ENCODE data around the gene EPRS1.
"Not testable (repeated sequence)": the region's sequence is repeated elsewhere in the genome, so short reads cannot be mapped to it uniquely, and the experiment has no call there.

EPRS1 gene

DNA sequence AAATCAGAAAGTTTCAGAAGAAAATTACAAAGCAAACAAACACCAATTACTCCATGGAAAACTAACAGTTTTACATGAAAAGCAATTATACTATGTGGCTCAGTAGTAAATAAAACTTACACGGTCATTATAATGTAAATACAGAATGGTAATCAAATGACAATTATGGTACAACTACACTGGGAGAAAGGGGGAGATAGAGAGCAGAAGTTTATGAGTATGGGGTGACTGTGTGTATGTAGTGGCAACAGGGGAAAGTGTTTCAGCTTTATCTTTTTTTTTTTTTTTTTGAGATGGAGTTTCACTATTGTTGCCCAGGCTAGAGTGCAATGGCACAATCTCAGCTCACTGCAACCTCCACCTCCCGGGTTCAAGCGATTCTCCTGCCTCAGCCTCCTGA is 8.5 kb downstream of the EPRS1 start:
- not testable (repeated sequence) for DNase-seq

DNA sequence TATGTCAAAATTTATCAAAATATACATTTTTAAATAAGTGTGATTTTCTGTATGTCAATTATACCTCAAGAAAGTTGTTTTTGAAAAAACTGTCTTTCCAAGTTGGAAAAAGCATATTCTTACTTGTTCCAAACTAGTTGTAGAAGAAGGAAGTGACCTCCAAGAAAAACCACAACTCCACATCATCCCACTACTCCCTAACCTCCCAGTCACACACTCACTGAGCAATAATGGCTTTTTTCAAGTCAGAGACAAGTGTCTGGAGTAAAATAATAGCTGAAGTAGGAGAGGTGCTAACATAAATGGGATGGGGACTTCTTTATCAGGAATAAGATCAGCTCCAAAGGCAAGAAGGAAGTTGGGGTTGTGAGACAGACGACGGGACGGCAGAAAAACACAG is 13.4 kb downstream of the EPRS1 start:
- DNase-seq = no peak

DNA sequence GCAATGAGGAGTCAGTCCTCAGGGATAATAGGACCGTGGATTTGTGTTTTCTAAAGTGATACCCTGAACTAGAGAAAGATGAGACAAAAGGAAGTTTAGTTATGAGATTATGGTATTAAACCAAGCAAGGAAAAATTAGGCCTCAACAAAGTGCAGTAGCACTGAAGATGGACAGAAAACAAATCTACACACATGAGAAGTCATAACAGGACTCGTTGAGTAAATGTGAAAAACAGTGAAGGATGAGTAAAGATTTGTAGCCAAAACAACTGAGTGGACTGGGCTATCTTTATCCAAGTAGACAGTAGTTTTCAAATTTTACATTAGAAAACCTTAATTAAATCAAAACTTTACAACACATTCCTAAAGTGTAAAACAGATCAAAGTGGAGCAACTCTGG is 15.0 kb downstream of the EPRS1 start:
- no peak for DNase-seq

DNA sequence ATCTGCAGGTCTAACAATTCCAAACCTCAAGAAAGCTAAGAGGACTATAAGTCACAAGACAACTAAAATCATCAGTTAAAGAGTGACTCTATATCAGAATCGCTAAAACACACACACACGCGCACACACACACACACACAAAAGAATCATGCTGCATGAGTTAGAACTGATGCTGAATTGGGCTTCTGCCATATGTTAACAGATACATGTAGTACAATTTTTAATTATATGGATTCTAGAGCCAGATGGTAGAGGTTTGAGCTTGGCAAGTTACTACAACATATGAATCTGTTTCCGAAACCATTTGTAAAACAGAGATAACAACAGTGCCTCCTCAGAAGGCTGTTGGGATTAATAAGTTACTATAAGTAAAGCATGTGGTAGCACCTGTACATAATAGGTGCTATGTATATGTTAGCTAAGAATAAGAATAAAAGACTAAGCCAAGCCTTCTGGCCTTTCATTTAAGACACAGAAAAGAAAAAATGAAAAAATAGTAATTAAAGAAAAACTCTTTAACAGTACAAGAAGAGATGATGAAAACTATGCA is 17.9 kb downstream of the EPRS1 start:
- DNase-seq = no peak

DNA sequence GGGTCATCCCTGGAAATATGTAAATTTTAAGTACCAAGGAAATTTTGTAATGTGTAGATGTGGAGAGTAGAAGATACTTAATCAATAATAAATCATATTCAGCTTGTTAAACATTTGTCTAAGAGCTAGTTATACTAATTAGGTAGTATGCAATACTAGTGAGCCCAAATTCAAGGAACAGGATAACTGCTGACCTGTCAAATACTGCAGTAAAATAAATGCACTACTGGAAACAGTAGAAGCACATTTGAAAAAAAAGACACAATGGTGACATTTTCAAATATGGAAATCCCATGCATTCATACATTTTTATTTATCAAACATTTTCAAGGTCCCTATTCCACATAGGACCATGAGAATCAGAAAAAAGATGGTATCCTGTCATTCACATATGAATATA is 27.2 kb downstream of the EPRS1 start:
- no peak for DNase-seq

DNA sequence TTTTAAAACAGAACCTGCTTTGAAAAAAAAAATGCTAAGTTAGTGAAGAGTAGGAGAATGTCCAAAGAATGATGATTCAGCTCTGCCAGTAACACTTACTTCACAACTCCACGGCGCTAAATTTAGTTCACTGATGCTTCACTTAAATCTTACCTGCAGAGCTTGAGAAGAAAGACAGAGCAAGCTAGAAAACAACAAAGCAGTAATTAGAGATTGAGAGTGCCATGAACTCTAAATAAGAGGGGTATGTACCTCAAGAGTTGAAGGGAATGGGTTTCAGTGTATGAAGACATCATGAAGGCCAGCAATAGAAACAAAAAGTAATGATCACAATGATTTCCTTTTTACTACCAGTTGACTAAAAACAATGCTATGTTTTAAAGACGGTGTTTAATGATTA is 32.8 kb downstream of the EPRS1 start:
- DNase-seq = no peak

DNA sequence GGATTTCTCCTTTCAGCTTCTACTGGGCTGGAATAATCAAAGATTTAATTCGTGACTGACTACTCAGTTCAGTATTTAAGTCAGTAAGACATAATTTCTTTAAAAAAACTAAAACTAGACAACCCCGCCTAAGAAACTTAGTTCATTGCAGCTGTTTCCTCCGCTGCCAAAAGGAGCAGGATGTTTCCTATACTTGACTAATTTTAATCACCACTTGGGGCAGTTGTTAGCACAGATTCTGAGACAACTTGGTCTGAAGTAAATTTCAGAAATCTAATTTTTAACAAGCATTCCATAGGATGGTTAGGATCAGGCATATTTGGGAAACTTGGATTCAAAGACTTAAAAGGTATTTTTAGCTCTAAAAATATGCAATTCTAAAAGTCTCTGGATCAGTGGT is 34.0 kb downstream of the EPRS1 start:
- DNase-seq = no peak

DNA sequence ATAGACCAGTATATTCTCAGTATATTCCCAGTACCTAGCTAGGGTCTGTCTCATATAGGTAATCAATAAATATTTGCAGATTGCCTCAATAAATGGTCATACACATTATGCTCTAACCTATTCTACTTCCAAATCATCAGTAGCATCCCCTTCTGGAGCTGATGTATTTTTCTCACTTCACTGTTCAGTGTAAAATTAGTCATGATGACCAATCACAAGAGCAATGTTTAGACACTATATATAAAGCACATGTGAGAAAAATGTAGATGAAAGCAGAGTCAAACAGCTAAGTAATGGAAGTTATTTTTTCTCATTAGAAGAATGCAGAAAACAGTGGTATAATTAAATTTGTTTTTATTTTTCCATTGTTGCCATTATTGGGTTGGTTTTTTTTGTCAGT is 34.7 kb downstream of the EPRS1 start:
- no peak for DNase-seq

DNA sequence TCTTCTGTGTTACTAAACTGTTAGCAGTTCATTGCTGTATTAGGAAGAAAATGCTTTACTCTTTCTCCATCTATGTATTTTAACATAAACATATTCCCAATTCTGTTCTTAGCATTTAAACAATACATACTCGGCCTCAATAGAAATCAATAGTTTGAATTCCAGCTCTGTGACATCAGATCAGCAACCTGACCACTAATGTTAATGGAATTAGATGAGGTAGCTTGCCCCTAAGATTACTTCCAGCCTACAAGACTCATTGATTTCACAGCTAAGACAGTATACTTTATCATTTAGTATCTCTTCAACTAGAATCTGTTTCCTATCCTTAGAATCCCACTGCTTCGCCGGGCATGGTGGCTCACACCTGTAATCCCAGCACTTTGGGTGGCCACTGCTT is 38.9 kb downstream of the EPRS1 start:
- DNase-seq = no peak

DNA sequence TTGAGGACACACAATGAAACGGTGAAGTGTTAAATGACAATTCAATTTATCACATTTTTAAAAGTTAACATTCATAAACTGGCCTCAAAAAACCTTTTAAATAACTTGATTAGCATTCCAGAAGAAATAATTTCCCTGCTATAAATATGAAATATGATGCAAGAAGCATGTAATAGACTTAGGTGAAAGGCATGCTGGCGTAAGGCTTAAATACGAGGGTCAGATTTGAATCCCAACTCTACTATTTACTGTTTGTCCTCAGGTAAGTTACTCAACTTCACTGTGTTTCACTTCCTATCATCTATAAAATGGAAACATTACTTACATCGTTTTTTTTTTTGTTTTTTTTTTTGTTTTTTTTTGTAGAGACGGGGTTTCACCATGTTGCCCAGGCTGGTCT is 40.8 kb downstream of the EPRS1 start:
- DNase-seq = no peak

DNA sequence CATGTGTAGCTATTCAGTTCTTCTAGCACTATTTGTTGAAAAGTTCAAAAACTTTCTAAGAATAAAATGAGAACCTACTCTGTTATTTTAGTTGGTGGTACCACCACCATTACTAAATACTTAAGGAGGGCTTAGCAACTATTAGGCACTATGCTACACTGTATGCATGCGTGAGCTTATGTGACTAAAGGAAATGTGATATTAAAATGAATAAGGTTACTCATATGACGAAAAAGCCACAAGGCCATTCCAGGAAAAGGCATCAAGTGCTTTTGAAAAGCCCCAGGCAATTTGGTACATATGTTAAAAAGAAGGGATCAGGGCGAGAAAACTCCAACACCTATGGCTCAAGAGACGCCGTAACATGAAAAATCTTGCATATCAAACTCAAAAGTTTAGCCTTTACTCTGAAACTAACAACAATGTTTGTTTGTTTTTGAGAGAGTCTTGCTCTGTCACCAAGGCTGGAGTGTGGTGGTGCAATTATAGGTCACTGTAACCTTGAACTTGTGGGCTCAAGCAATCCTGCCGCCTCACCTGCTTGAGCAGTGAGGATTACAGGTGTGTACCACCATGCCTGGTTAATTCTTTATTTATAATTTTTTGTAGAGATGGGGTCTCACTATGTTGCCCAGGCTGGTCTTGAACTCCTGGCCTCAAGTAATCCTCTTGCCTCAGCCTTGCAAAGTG is 42.5 kb downstream of the EPRS1 start:
- DNase-seq = no peak

DNA sequence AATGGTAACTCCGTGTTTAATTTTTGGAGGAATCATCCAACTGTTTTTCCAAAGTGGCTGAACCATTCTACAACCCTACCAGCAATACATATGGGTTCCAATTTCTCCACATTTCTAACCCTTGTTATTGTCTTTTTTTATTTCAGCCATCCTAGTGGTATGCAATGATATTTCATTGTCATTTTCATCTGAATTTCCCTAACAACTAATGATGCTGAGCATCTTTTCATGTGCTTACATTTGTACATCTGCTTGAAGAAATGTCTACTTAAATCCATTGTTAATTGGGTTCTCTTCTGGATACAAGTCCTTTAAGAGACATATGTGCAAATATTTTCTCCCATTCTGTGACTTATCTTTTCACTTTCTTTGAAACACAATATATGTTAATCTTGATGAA is 43.3 kb downstream of the EPRS1 start:
- DNase-seq = no peak

DNA sequence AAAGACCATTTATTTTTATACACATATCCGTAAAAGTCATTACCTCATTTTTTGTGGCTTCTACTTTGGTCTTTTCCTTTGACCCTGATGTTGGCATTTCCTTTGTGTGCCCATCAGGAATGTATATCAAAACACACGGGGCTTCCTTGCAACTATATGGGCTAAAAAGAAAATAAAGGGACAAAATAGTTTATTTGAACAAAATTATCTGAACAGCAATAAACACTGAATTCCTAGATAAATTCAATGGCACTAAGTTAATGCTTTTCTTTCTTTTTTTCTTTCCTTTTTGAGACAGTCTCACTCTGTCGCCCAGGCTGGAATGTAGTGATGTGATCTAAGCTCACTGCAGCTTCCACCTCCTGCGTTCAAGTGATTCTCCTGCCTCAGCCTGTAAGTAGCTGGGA is 45.2 kb downstream of the EPRS1 start:
- no peak for DNase-seq

DNA sequence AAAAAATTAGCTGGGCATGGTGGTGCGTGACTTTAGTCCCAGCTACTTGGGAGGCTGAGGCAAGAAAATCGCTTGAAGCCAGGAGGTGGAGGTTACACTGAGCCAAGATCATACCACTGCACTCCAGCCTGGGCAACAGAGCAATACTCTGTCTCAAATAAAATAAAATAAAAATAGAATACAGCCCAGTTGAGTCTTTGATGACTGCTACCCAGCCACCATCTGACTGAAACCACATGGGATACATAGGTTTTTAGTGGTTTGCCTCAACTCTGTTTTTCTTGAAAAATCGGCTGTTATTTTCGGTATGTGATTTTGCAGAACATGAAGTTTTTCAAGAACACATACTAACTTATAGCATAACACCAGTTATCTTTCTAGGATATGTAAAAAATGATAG is 46.5 kb downstream of the EPRS1 start:
- no peak for DNase-seq

Data from DMS153 (cell line).